Activated CD8-positive, alpha-beta memory T cell treated with anti-CD3 and anti-CD28 coated beads, Interleukin-2, amount 10 ng/mL, durations not matched to agents 7 days and 5 days (primary cell): ENCODE measurements around the gene NFATC2. TPM values are rescaled to one million over a fixed set of nuclear protein-coding genes. Genes with fewer than 3 reads are reported as not detected.

Source experiments
- ATAC-seq: fragments of 150-1000 bp; cut with Tn5 transposase; one replicate; pipeline ENCODE4 v1.10.0; 2021; ENCODE audit warnings: moderate library complexity
- CTCF ChIA-PET: fragments of 350-600 bp; sonication (Branson Sonifier 250); formaldehyde crosslinking; loops from one replicate; lab custom pipeline; 2021; ENCODE audit warnings: antibody characterized with exemption; lab: Charles Lee
- DNase-seq: peaks from one replicate; pipeline ENCODE4 v3.0.0-alpha.2; 2020
- H3K27ac Mint-ChIP-seq: one replicate; pipeline ENCODE4 v1.8.0; 2021; ENCODE audit warnings: mild to moderate bottlenecking, mixed read lengths
- H3K27me3 Mint-ChIP-seq: one replicate; pipeline ENCODE4 v1.8.0; 2021; ENCODE audit warnings: mixed read lengths
- H3K36me3 Mint-ChIP-seq: one replicate; pipeline ENCODE4 v1.8.0; 2021; ENCODE audit warnings: mild to moderate bottlenecking, mixed read lengths
- H3K4me1 Mint-ChIP-seq: one replicate; pipeline ENCODE4 v1.8.0; 2021; ENCODE audit warnings: mixed read lengths
- H3K4me3 Mint-ChIP-seq: one replicate; pipeline ENCODE4 v1.8.0; 2021; ENCODE audit warnings: mild to moderate bottlenecking, moderate library complexity, mixed read lengths
- H3K9me3 Mint-ChIP-seq: one replicate; pipeline ENCODE4 v1.8.0; 2022; ENCODE audit warnings: low read depth, mixed read lengths
- total RNA-seq, 2 experiments: library from RNA; stranded (reverse); gene quantifications; one replicate each; pipeline ENCODE4 v1.2.3, GENCODE V29; 2021

Gene NFATC2
- total RNA-seq, 2 experiments from 2014 or later: 39.9 to 59.0 TPM

DNA sequence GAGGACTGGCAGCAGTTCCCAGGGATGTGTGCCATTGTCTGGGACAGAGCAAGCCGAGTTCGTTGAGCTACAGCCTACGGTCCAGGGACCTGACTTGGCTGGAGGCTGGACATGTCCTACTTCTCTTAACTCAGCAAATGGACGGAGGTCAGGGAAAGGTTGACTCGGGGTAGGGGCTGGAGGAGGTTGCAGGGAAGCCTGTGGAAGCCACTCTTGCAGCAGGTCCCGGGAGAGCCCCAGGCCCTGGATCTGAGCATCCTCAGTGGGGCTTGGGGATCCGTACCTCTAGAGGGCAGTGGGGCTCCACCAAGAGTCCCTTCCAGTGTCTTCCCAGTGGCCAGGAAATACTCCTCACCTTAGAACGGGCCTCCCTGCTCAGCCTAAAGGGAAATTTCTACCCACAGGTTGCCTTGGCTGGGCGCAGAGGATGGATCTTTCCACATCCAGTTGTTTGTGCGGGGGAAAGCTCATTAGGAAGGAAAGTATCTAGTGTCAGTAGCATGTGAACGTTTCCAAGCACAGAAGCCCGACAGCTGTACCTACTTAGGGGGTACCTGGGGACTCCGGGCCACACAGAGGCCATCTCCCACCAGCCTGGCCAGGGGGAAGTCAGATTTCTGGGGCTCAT, 170.2 kb downstream of the NFATC2 start:
- peak; percentile 68 for DNase-seq
- no peak overlapping the region for H3K27ac Mint-ChIP-seq
- ATAC-seq: peak; percentile 85
- H3K27me3 Mint-ChIP-seq: no peaks in the 10 kb centered on the region
- CTCF ChIA-PET: interaction anchor here (0.6 to 3.7 kb wide), 17 partner anchors 13 to 594 kb away, joined by 3 to 46 read pairs (median 4); no protein-coding TSS in a partner anchor
- H3K4me1 Mint-ChIP-seq: peaks cover 25% of the 10 kb centered on the region
- peaks cover 1% of the 10 kb centered on the region for H3K36me3 Mint-ChIP-seq
- H3K9me3 Mint-ChIP-seq: no peaks in the 10 kb centered on the region
- H3K4me3 Mint-ChIP-seq: no peak overlapping the region

DNA sequence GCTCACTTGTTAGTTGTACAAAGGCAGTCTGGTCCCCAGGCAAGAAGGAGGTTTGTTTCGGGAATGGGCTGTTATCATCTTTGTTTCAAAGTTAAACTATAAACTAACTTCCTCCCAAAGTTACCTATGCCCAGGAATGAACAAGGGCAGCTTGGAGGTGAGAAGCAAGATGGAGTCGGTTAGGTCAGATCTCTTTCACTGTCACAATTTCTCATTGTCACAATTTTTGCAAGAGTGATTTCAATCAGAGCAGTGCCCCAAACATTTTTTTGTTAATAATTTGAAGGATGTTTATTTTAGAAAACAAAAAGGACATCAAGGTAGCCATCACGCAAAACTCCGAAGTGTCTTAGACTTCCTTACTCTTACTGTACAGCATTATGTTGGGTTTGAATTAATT, 170.8 kb downstream of the NFATC2 start:
- ATAC-seq (no peak), DNase-seq (no peak)
- H3K36me3 Mint-ChIP-seq: no peaks in the 10 kb centered on the region
- peaks cover 23% of the 10 kb centered on the region for H3K4me1 Mint-ChIP-seq
- H3K27ac Mint-ChIP-seq: no peak overlapping the region
- H3K4me3 Mint-ChIP-seq: no peak overlapping the region
- no peaks in the 10 kb centered on the region for H3K27me3 Mint-ChIP-seq
- no peaks in the 10 kb centered on the region for H3K9me3 Mint-ChIP-seq
- CTCF ChIA-PET: interaction anchor here (0.6 to 3.7 kb wide), 12 partner anchors 14 to 384 kb away, joined by 3 to 46 read pairs (median 4); no protein-coding TSS in a partner anchor

DNA sequence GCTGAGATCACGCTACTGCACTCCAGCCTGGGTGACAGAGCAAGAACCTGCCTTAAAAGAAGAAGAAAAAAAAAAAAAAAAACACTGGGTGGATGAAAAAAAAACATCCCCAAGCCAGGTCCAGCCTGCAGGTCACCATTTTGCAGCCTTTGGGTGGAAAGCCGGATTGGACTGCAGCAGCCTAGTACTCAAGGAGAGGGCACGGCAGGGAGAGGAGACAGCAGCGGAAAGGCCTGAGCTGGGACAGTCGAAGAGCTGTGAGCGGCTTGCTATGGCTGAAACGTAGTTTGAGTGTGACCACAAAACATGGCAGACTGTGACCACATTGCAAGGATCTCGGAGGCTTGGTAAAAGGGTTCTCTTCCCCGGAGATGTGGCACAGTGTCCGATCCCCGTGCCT, 173.0 kb downstream of the NFATC2 start:
- ATAC-seq (no peak), DNase-seq (no peak)
- Mint-ChIP-seq H3K27ac (no peak overlapping the region), H3K9me3 (no peaks in the 10 kb centered on the region), H3K4me3 (no peak overlapping the region), H3K27me3 (peaks cover 3% of the 10 kb centered on the region), H3K4me1 (peaks cover 14% of the 10 kb centered on the region), H3K36me3 (peaks cover 1% of the 10 kb centered on the region)
- CTCF ChIA-PET: interaction anchor here (0.7 to 1.4 kb wide), 2 partner anchors 43 to 167 kb away, joined by 3 read pairs; no protein-coding TSS in a partner anchor

DNA sequence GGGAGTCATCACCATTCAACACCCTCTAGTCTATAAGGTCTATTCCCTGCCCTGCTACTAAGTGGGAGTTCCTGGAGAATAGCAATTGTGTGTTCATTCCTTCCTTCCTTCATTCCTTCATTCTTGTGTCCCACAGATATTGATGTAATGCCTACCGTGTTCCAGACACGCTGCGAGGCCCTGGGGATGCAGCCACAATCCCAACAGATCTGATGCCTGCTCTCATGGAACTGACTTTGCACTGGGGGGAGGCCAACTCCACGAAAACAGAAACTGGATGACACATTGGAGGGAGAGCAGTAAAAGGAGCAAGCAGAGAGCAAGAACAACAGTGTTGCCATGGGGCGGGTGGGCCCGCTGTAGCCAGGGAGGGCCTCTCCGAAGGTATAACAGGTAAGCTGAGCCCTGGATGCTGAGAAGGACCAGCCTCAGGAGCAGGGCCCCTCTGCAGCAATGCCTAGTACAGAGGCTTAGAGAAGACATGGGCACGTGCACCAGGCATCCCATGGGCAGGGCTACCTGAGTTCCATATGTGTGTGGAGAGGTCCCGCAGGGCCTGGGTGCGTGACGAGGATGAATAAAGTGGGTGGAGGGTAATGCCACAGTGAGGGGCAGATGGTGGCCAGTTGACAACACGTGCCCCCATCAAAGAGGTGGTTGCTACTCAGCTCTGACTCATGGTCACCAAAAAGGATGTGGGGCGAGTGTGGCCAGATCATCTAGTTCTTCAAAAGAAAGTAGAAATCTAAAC, 173.9 kb downstream of the NFATC2 start:
- Mint-ChIP-seq H3K4me3 (no peak overlapping the region), H3K4me1 (peaks cover 16% of the 10 kb centered on the region), H3K9me3 (peaks cover 3% of the 10 kb centered on the region), H3K27ac (no peak overlapping the region), H3K36me3 (peaks cover 5% of the 10 kb centered on the region), H3K27me3 (peaks cover 6% of the 10 kb centered on the region)
- ATAC-seq: no peak
- CTCF ChIA-PET: interaction anchor here (1.8 kb wide), 1 partner anchor 226 kb away, joined by 9 read pairs; no protein-coding TSS in a partner anchor
- DNase-seq: no peak

- Mint-ChIP-seq H3K36me3 (peaks cover 9% of the 10 kb centered on the region), H3K27ac (no peak overlapping the region), H3K4me3 (no peak overlapping the region), H3K27me3 (peaks cover 6% of the 10 kb centered on the region), H3K9me3 (peaks cover 5% of the 10 kb centered on the region), H3K4me1 (peaks cover 18% of the 10 kb centered on the region)
- DNase-seq (no peak), ATAC-seq (no peak)
- CTCF ChIA-PET: interaction anchor here (0.6 to 1.8 kb wide), 3 partner anchors 14 to 229 kb away, joined by 3 to 9 read pairs (median 3); no protein-coding TSS in a partner anchor
Measured at GRCh38 chr20:51366155-51366886, 176.2 kb downstream of the NFATC2 start.

GRCh38 chr20:51365670-51366069, 176.8 kb downstream of the NFATC2 start:
- H3K4me3 Mint-ChIP-seq: no peak overlapping the region
- peaks cover 5% of the 10 kb centered on the region for H3K9me3 Mint-ChIP-seq
- ATAC-seq (no peak), DNase-seq (no peak)
- peaks cover 18% of the 10 kb centered on the region for H3K4me1 Mint-ChIP-seq
- H3K27me3 Mint-ChIP-seq: peaks cover 6% of the 10 kb centered on the region
- CTCF ChIA-PET: interaction anchor here (0.6 kb wide), 1 partner anchor 13 kb away, joined by 3 read pairs; no protein-coding TSS in a partner anchor
- H3K27ac Mint-ChIP-seq: no peak overlapping the region
- H3K36me3 Mint-ChIP-seq: peaks cover 9% of the 10 kb centered on the region

DNA sequence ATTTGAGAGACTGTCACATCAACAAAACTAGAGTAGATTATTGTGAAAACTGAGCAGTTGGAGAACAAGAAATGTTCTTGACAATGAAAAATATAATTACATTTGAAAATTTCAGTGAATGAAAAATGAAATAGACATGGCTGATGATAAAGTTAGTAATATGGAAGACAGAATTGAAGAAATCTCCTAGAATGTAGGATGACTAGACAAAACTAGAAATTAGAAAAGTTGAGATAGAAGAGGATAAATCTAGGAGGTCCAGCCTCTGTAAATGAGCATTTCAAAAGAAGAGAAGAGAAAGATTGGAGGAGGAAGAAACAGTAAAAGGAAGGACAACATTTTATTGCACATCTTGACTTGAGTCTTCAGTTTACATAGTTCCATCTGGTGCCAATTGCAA, 178.7 kb downstream of the NFATC2 start:
- peaks cover 9% of the 10 kb centered on the region for H3K36me3 Mint-ChIP-seq
- H3K4me3 Mint-ChIP-seq: no peak overlapping the region
- ATAC-seq: no peak
- H3K9me3 Mint-ChIP-seq: peaks cover 5% of the 10 kb centered on the region
- no peak for DNase-seq
- no peak overlapping the region for H3K27ac Mint-ChIP-seq
- H3K27me3 Mint-ChIP-seq: peaks cover 14% of the 10 kb centered on the region
- CTCF ChIA-PET: no interaction called here
- peaks cover 15% of the 10 kb centered on the region for H3K4me1 Mint-ChIP-seq

DNA sequence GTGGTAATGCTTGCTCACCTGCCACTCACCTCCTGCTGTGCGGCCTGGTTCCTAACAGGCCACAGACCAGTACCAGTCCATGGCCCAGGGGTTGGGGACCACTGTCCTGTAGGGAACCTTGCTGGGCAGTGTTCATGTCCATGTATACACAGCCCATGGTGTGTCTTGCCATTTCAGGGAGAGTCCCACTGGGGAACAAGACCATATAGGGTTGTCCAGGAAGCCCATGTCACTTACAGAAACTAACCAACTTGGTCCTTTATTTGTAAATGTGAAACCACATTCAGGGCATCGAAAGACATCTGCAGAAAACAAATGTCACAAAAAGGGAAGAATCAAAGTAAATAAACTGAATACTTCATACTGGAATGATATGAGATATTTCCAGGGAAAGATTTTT, 179.1 kb downstream of the NFATC2 start:
- Mint-ChIP-seq H3K27me3 (peaks cover 14% of the 10 kb centered on the region), H3K36me3 (peaks cover 9% of the 10 kb centered on the region)

DNA sequence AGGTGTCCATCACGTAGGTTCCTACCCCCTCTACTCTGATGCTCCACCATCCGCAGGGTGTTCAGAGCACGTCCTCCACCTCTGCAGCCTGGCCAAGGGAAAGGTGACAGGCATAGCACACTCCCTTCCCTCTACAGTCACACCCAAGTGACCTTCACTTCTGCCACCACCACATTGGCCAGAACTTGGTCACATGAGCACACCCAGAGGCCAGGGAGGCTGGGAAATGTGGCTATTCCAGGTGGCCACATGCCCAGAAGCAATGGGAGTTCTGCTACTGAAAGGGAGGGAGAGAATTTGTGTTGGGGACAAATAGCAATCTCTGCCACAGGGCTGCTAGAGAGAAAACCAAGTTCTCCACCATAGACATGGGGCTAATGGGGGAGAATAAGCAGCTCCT, 180.3 kb downstream of the NFATC2 start:
- Mint-ChIP-seq H3K27ac (no peak overlapping the region), H3K4me3 (no peak overlapping the region), H3K9me3 (peaks cover 7% of the 10 kb centered on the region), H3K27me3 (peaks cover 14% of the 10 kb centered on the region), H3K36me3 (peaks cover 10% of the 10 kb centered on the region), H3K4me1 (peaks cover 12% of the 10 kb centered on the region)
- ATAC-seq (no peak), DNase-seq (no peak)
- CTCF ChIA-PET: interaction anchor here (1.1 kb wide), 1 partner anchor 375 kb away, joined by 4 read pairs; no protein-coding TSS in a partner anchor

More for the DNA sequence above, 179.1 kb downstream of the NFATC2 start:
- CTCF ChIA-PET: interaction anchor here (1.1 kb wide), 1 partner anchor 376 kb away, joined by 4 read pairs; no protein-coding TSS in a partner anchor
- no peak overlapping the region for H3K4me3 Mint-ChIP-seq
- H3K27ac Mint-ChIP-seq: no peak overlapping the region
- H3K9me3 Mint-ChIP-seq: peaks cover 5% of the 10 kb centered on the region
- peaks cover 12% of the 10 kb centered on the region for H3K4me1 Mint-ChIP-seq
- DNase-seq: no peak
- peak; percentile 39 for ATAC-seq

DNA sequence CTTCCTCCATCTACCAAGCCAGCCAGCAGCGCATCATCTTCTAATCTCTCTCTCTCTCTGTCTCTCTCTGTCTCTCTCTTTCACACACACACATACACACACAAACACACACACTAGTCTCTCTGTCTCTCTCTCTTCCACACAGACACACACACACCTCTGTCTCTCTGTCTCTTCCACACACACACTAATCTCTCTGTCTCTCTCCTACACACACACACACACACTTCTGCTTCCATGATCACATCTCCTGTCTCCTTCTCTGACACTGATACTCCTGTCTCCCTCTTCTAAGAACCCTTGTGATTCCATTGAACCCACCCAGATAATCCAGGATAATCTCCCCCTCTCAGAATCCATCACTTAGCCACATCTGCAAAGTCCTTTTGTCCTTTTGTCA, 181.3 kb downstream of the NFATC2 start:
- Mint-ChIP-seq H3K4me1 (peaks cover 12% of the 10 kb centered on the region), H3K36me3 (peaks cover 10% of the 10 kb centered on the region), H3K27ac (no peak overlapping the region), H3K27me3 (peaks cover 13% of the 10 kb centered on the region), H3K4me3 (no peak overlapping the region), H3K9me3 (peaks cover 7% of the 10 kb centered on the region)
- no peak for ATAC-seq
- no peak for DNase-seq
- CTCF ChIA-PET: interaction anchor here (0.7 kb wide), 1 partner anchor 18 kb away, joined by 3 read pairs; no protein-coding TSS in a partner anchor

DNA sequence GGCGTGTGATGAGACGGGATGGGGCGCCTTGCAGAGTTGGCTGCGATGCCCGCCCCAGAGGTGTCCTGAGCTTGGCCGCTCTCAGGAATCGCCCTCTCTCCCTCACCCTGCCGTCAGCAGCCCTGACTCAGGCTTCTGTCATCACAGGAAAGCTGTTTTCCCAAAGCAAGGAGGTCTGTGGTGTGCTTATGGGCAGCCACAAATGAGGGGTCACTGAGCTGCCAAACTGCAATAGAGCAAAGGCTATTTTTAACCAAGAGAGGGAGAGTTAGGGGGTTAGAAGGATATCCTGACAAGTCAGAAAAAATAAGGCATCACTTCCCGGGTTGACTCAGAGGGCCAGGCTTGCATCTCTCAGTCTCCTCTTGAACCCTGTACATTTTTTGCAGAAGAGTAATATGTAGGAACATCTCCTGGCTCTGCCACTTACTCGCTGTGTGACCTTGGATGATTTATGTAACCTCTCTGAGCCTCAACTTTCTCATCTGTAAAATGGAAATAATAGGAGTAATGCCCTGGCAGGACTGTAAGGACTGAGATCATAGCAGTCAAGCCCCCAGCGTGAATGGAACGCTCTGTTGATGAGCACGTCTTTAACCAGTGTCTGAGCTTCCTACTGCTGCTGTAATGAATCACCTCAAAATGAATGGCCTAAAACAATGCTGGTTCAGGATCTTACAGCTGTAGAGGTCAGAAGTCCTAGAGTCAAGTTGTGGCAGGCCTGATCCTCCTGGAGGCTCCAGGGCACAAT, 181.9 kb downstream of the NFATC2 start:
- peaks cover 11% of the 10 kb centered on the region for H3K27me3 Mint-ChIP-seq
- DNase-seq (no peak), ATAC-seq (no peak)
- no peak overlapping the region for H3K4me3 Mint-ChIP-seq
- H3K4me1 Mint-ChIP-seq: peaks cover 12% of the 10 kb centered on the region
- H3K9me3 Mint-ChIP-seq: peaks cover 7% of the 10 kb centered on the region
- no peak overlapping the region for H3K27ac Mint-ChIP-seq
- peaks cover 10% of the 10 kb centered on the region for H3K36me3 Mint-ChIP-seq
- CTCF ChIA-PET: interaction anchor here (0.7 kb wide), 1 partner anchor 373 kb away, joined by 4 read pairs; no protein-coding TSS in a partner anchor

DNA sequence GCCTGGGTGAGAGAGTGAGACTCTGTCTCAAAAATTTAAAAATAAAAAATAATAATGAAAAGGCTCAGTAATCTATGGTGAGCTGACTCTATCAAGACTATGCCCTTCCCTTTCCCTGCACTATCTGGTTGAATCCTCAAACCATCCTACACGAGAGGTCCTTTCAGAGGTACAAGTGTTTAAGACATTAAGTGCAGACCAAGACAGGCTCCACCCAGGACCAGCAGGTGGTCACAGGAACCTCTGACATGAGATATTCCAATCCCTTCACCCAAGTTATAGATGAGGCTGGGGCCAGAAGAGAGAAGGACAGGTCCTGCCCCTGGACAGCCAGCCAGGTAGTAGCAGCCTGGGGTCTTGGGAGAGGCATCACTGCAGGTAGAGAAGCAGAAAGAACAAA, 182.6 kb downstream of the NFATC2 start:
- H3K36me3 Mint-ChIP-seq: peaks cover 9% of the 10 kb centered on the region
- H3K4me3 Mint-ChIP-seq: no peak overlapping the region
- CTCF ChIA-PET: no interaction called here
- no peak for ATAC-seq
- DNase-seq: no peak
- peaks cover 14% of the 10 kb centered on the region for H3K4me1 Mint-ChIP-seq
- peaks cover 7% of the 10 kb centered on the region for H3K9me3 Mint-ChIP-seq
- peaks cover 11% of the 10 kb centered on the region for H3K27me3 Mint-ChIP-seq
- H3K27ac Mint-ChIP-seq: no peak overlapping the region
